WTC11 (cell line): Measurements from ENCODE around the gene ADAMTS12. TPM values are rescaled to one million over a fixed set of nuclear protein-coding genes. Genes with fewer than 3 reads are reported as not detected.

Source experiments
- ATAC-seq: fragments of 200-7000 bp; cut with Tn5 transposase; 2 replicates; pipeline ENCODE4 v1.10.0; 2021; ENCODE audit warnings: mild to moderate bottlenecking, moderate library complexity
- CTCF ChIA-PET: fragments of 300-600 bp; sonication (Branson Sonifier 250); formaldehyde crosslinking; loops from one replicate; lab custom pipeline; 2021; ENCODE audit warnings: antibody characterized with exemption; lab: Charles Lee
- POLR2A ChIA-PET: fragments of 350-600 bp; sonication (Branson Sonifier 250); formaldehyde crosslinking; loops from one replicate; lab custom pipeline; 2021; ENCODE audit warnings: antibody characterized with exemption; lab: Charles Lee
- DNase-seq: peaks from one replicate; pipeline ENCODE4 v3.0.0; 2021; ENCODE audit warnings: low spot score
- H3K27ac Mint-ChIP-seq: 2 replicates; pipeline ENCODE4 v1.8.0; 2021; ENCODE audit warnings: mixed read lengths
- H3K27me3 Mint-ChIP-seq: 2 replicates; pipeline ENCODE4 v1.8.0; 2021; ENCODE audit warnings: low read depth, mild to moderate bottlenecking, moderate library complexity, mixed read lengths
- H3K36me3 Mint-ChIP-seq: 2 replicates; pipeline ENCODE4 v1.8.0; 2021; ENCODE audit warnings: mixed read lengths
- H3K4me1 Mint-ChIP-seq: 2 replicates; pipeline ENCODE4 v1.8.0; 2022; ENCODE audit warnings: mixed read lengths
- H3K4me3 Mint-ChIP-seq: 2 replicates; pipeline ENCODE4 v1.8.0; 2021; ENCODE audit warnings: mild to moderate bottlenecking, moderate library complexity, mixed read lengths
- H3K9me3 Mint-ChIP-seq: 2 replicates; pipeline ENCODE4 v1.8.0; 2021; ENCODE audit warnings: mixed read lengths
- CREM ChIP-seq: sonication (generic); formaldehyde crosslinking; IDR thresholded peaks from 2 replicates; pipeline ENCODE4 v1.8.1; 2022; ENCODE audit warnings: mild to moderate bottlenecking, missing genetic modification reagents, moderate library complexity
- HMGA2 ChIP-seq: fragments of 250-450 bp; sonication (Bioruptor Pico); IDR thresholded peaks from 2 replicates; pipeline ENCODE4 v1.4.0; 2021; ENCODE audit warnings: mild to moderate bottlenecking, moderate library complexity
- JUN ChIP-seq: sonication (generic); formaldehyde crosslinking; IDR thresholded peaks from 2 replicates; pipeline ENCODE4 v1.8.0; 2023; ENCODE audit warnings: mild to moderate bottlenecking, missing genetic modification reagents
- KAT7 ChIP-seq: sonication (generic); formaldehyde crosslinking; IDR thresholded peaks from 2 replicates; pipeline ENCODE4 v1.8.1; 2023; ENCODE audit warnings: missing genetic modification reagents, mild to moderate bottlenecking, borderline replicate concordance
- RELA ChIP-seq: sonication (generic); formaldehyde crosslinking; IDR thresholded peaks from 2 replicates; pipeline ENCODE4 v1.8.1; 2022; ENCODE audit warnings: missing genetic modification reagents, mild to moderate bottlenecking, borderline replicate concordance
- SMAD3 ChIP-seq: sonication (generic); formaldehyde crosslinking; IDR thresholded peaks from 2 replicates; pipeline ENCODE4 v1.8.0; 2022; ENCODE audit warnings: missing genetic modification reagents, mild to moderate bottlenecking, borderline replicate concordance
- TCF7 ChIP-seq: sonication (generic); formaldehyde crosslinking; IDR thresholded peaks from 2 replicates; pipeline ENCODE4 v1.8.0; 2022; ENCODE audit warnings: mild to moderate bottlenecking, low read depth, missing genetic modification reagents, moderate library complexity
- TEAD1 ChIP-seq: sonication (generic); formaldehyde crosslinking; IDR thresholded peaks from 2 replicates; pipeline ENCODE4 v1.8.0; 2022; ENCODE audit warnings: mild to moderate bottlenecking, missing genetic modification reagents
- ZNF317 ChIP-seq: sonication (generic); formaldehyde crosslinking; IDR thresholded peaks from 2 replicates; pipeline ENCODE4 v1.8.1; 2023; ENCODE audit warnings: low read depth, mild to moderate bottlenecking, moderate library complexity, missing genetic modification reagents, borderline replicate concordance
- ZNF423 ChIP-seq: fragments of 250-450 bp; sonication (Bioruptor Pico); IDR thresholded peaks from 2 replicates; pipeline ENCODE4 v2.1.2; 2022; ENCODE audit warnings: mild to moderate bottlenecking, moderate library complexity
- ZNF671 ChIP-seq: fragments of 250-450 bp; sonication (Bioruptor Pico); IDR thresholded peaks from 2 replicates; pipeline ENCODE4 v1.8.0; 2021; ENCODE audit warnings: mild to moderate bottlenecking
- total RNA-seq: library from RNA; stranded (reverse); gene quantifications from 3 replicates; pipeline ENCODE4 v1.2.3, GENCODE V29; 2021
- TF ChIP-seq, protein P1 (sequence below): sonication (generic); formaldehyde crosslinking; IDR thresholded peaks from 2 replicates; pipeline ENCODE4 v1.8.0; 2023; ENCODE audit warnings: missing genetic modification reagents, mild to moderate bottlenecking, borderline replicate concordance
- TF ChIP-seq, protein P2 (sequence below): sonication (generic); formaldehyde crosslinking; IDR thresholded peaks from 2 replicates; pipeline ENCODE4 v1.8.1; 2023; ENCODE audit warnings: mild to moderate bottlenecking, missing genetic modification reagents
- TF ChIP-seq, protein P3 (sequence below): fragments of 250-450 bp; sonication (Bioruptor Pico); IDR thresholded peaks from 2 replicates; pipeline ENCODE4 v1.9.0; 2021; ENCODE audit warnings: mild to moderate bottlenecking, borderline replicate concordance
- TF ChIP-seq, protein P4 (sequence below): sonication (generic); formaldehyde crosslinking; IDR thresholded peaks from 2 replicates; pipeline ENCODE4 v1.8.0; 2022; ENCODE audit warnings: mild to moderate bottlenecking, missing genetic modification reagents
- TF ChIP-seq, protein P5 (sequence below): fragments of 250-450 bp; sonication (Bioruptor Pico); IDR thresholded peaks from 2 replicates; pipeline ENCODE4 v1.9.0; 2021; ENCODE audit warnings: mild to moderate bottlenecking

The ADAMTS12 gene
- total RNA-seq, 1 experiment from 2014 or later = 13.5 TPM

DNA sequence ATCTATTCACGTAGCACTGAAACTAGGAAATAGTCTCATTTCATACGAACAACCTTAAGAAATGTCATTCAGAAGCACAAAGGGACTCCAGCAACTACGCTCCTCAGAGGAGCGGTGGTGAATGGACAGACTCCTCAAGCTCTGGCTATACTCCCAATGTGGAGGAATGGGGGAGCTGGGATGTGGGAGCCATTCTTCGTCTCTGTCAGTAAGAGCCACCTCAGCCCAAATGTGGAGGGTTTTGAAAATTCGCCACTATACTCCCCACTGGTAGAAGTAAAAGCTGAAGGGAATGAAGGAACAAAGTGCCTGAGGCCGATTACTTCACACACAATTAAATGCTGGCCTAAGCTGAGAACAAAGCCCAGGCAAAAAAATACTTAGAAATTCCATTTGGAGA, 96.3 kb downstream of the ADAMTS12 start (continued):
- TF ChIP-seq, protein P1, sequence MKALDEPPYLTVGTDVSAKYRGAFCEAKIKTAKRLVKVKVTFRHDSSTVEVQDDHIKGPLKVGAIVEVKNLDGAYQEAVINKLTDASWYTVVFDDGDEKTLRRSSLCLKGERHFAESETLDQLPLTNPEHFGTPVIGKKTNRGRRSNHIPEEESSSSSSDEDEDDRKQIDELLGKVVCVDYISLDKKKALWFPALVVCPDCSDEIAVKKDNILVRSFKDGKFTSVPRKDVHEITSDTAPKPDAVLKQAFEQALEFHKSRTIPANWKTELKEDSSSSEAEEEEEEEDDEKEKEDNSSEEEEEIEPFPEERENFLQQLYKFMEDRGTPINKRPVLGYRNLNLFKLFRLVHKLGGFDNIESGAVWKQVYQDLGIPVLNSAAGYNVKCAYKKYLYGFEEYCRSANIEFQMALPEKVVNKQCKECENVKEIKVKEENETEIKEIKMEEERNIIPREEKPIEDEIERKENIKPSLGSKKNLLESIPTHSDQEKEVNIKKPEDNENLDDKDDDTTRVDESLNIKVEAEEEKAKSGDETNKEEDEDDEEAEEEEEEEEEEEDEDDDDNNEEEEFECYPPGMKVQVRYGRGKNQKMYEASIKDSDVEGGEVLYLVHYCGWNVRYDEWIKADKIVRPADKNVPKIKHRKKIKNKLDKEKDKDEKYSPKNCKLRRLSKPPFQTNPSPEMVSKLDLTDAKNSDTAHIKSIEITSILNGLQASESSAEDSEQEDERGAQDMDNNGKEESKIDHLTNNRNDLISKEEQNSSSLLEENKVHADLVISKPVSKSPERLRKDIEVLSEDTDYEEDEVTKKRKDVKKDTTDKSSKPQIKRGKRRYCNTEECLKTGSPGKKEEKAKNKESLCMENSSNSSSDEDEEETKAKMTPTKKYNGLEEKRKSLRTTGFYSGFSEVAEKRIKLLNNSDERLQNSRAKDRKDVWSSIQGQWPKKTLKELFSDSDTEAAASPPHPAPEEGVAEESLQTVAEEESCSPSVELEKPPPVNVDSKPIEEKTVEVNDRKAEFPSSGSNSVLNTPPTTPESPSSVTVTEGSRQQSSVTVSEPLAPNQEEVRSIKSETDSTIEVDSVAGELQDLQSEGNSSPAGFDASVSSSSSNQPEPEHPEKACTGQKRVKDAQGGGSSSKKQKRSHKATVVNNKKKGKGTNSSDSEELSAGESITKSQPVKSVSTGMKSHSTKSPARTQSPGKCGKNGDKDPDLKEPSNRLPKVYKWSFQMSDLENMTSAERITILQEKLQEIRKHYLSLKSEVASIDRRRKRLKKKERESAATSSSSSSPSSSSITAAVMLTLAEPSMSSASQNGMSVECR (CRISPR knock-in tag) = no peak
- TF ChIP-seq, protein P2, sequence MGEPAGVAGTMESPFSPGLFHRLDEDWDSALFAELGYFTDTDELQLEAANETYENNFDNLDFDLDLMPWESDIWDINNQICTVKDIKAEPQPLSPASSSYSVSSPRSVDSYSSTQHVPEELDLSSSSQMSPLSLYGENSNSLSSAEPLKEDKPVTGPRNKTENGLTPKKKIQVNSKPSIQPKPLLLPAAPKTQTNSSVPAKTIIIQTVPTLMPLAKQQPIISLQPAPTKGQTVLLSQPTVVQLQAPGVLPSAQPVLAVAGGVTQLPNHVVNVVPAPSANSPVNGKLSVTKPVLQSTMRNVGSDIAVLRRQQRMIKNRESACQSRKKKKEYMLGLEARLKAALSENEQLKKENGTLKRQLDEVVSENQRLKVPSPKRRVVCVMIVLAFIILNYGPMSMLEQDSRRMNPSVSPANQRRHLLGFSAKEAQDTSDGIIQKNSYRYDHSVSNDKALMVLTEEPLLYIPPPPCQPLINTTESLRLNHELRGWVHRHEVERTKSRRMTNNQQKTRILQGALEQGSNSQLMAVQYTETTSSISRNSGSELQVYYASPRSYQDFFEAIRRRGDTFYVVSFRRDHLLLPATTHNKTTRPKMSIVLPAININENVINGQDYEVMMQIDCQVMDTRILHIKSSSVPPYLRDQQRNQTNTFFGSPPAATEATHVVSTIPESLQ (CRISPR knock-in tag) = no peak
- TF ChIP-seq, protein P3, sequence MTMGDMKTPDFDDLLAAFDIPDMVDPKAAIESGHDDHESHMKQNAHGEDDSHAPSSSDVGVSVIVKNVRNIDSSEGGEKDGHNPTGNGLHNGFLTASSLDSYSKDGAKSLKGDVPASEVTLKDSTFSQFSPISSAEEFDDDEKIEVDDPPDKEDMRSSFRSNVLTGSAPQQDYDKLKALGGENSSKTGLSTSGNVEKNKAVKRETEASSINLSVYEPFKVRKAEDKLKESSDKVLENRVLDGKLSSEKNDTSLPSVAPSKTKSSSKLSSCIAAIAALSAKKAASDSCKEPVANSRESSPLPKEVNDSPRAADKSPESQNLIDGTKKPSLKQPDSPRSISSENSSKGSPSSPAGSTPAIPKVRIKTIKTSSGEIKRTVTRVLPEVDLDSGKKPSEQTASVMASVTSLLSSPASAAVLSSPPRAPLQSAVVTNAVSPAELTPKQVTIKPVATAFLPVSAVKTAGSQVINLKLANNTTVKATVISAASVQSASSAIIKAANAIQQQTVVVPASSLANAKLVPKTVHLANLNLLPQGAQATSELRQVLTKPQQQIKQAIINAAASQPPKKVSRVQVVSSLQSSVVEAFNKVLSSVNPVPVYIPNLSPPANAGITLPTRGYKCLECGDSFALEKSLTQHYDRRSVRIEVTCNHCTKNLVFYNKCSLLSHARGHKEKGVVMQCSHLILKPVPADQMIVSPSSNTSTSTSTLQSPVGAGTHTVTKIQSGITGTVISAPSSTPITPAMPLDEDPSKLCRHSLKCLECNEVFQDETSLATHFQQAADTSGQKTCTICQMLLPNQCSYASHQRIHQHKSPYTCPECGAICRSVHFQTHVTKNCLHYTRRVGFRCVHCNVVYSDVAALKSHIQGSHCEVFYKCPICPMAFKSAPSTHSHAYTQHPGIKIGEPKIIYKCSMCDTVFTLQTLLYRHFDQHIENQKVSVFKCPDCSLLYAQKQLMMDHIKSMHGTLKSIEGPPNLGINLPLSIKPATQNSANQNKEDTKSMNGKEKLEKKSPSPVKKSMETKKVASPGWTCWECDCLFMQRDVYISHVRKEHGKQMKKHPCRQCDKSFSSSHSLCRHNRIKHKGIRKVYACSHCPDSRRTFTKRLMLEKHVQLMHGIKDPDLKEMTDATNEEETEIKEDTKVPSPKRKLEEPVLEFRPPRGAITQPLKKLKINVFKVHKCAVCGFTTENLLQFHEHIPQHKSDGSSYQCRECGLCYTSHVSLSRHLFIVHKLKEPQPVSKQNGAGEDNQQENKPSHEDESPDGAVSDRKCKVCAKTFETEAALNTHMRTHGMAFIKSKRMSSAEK (CRISPR knock-in tag) = no peak
- TF ChIP-seq, protein P4, sequence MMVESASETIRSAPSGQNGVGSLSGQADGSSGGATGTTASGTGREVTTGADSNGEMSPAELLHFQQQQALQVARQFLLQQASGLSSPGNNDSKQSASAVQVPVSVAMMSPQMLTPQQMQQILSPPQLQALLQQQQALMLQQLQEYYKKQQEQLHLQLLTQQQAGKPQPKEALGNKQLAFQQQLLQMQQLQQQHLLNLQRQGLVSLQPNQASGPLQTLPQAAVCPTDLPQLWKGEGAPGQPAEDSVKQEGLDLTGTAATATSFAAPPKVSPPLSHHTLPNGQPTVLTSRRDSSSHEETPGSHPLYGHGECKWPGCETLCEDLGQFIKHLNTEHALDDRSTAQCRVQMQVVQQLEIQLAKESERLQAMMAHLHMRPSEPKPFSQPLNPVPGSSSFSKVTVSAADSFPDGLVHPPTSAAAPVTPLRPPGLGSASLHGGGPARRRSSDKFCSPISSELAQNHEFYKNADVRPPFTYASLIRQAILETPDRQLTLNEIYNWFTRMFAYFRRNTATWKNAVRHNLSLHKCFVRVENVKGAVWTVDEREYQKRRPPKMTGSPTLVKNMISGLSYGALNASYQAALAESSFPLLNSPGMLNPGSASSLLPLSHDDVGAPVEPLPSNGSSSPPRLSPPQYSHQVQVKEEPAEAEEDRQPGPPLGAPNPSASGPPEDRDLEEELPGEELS (CRISPR knock-in tag) = no peak
- TF ChIP-seq CREM (CRISPR knock-in tag) (no peak), HMGA2 (CRISPR knock-in tag) (no peak), ZNF671 (no peak)
- TF ChIP-seq, all 79 proteins: peak for 0

DNA sequence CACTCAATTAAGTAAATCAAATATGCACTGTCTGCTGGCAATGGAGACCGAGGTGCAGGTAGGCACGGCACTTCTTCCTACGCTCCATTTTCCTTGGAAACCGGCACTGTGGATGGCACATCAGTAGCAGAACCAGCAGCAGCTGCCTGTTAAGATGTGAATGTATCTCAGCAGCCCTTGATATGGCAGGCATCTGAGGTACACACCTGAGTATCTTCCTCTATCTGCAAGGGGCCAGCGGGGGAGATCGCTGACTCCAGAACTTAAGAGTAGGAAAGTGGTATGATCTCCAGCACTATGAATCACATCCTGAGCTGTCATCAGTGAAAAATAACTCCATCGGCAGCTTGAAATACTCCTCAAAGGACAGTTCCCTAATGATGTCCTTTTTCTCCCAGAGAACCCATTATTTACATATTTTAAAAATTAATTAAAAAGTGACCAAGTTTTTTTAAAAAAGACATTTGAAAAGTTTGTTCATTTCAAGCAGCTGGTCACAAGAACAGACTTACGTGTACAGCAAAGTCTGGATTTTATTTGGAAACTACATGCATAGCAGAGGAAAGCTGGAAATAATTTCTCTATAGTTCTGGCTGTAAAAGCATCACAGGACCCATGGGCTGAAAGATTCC, 97.1 kb downstream of the ADAMTS12 start:
- H3K4me3 Mint-ChIP-seq = no peak overlapping the region
- H3K9me3 Mint-ChIP-seq = no peaks in the 10 kb centered on the region
- TF ChIP-seq JUN (no peak), TCF7 (CRISPR knock-in tag) (no peak), TEAD1 (CRISPR knock-in tag) (no peak), ZNF423 (CRISPR knock-in tag) (no peak), ZNF671 (no peak), KAT7 (CRISPR knock-in tag) (no peak), ZNF317 (CRISPR knock-in tag) (no peak), SMAD3 (no peak), RELA (no peak)
- TF ChIP-seq, protein P4 (CRISPR knock-in tag) = no peak
- TF ChIP-seq, protein P5, sequence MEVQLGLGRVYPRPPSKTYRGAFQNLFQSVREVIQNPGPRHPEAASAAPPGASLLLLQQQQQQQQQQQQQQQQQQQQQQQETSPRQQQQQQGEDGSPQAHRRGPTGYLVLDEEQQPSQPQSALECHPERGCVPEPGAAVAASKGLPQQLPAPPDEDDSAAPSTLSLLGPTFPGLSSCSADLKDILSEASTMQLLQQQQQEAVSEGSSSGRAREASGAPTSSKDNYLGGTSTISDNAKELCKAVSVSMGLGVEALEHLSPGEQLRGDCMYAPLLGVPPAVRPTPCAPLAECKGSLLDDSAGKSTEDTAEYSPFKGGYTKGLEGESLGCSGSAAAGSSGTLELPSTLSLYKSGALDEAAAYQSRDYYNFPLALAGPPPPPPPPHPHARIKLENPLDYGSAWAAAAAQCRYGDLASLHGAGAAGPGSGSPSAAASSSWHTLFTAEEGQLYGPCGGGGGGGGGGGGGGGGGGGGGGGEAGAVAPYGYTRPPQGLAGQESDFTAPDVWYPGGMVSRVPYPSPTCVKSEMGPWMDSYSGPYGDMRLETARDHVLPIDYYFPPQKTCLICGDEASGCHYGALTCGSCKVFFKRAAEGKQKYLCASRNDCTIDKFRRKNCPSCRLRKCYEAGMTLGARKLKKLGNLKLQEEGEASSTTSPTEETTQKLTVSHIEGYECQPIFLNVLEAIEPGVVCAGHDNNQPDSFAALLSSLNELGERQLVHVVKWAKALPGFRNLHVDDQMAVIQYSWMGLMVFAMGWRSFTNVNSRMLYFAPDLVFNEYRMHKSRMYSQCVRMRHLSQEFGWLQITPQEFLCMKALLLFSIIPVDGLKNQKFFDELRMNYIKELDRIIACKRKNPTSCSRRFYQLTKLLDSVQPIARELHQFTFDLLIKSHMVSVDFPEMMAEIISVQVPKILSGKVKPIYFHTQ (CRISPR knock-in tag) = no peak
- DNase-seq = no peak
- no peaks in the 10 kb centered on the region for H3K27me3 Mint-ChIP-seq
- H3K36me3 Mint-ChIP-seq = no peaks in the 10 kb centered on the region
- CTCF ChIA-PET = interaction anchor here (0.8 to 1.7 kb wide), 2 partner anchors 141 to 206 kb away, joined by 3 to 5 read pairs; partner anchors contain the start of gene RXFP3
- H3K27ac Mint-ChIP-seq = no peak overlapping the region
- POLR2A ChIA-PET = no interaction called here
- H3K4me1 Mint-ChIP-seq = peaks cover 17% of the 10 kb centered on the region
- ATAC-seq = no peak
